Astrocyte of the cerebellum (primary cell): ENCODE results near the gene SF1.

ENCODE experiments used
- DNase-seq: peaks from one replicate; pipeline ENCODE4 v3.0.0-alpha.2; 2011; ENCODE audit warnings: low read depth
- H3K4me3 ChIP-seq: 2 replicates; pipeline ENCODE4 v1.5.1; 2011; ENCODE audit warnings: mild to moderate bottlenecking, low read depth, low read length, moderate library complexity
- in situ Hi-C: cut with HindIII; loops from 2 replicates; pipeline ENCODE4 v1.10.0; 2017; ENCODE audit warnings: low sequenced_read_pairs
- TF ChIP-seq, protein P1 (sequence below): IDR thresholded peaks from 2 replicates; pipeline ENCODE4 v1.5.1; 2012; ENCODE audit warnings: low read length, low read depth, moderate library complexity, mild to moderate bottlenecking; ENCODE audit errors: missing control alignments

The SF1 gene

DNA sequence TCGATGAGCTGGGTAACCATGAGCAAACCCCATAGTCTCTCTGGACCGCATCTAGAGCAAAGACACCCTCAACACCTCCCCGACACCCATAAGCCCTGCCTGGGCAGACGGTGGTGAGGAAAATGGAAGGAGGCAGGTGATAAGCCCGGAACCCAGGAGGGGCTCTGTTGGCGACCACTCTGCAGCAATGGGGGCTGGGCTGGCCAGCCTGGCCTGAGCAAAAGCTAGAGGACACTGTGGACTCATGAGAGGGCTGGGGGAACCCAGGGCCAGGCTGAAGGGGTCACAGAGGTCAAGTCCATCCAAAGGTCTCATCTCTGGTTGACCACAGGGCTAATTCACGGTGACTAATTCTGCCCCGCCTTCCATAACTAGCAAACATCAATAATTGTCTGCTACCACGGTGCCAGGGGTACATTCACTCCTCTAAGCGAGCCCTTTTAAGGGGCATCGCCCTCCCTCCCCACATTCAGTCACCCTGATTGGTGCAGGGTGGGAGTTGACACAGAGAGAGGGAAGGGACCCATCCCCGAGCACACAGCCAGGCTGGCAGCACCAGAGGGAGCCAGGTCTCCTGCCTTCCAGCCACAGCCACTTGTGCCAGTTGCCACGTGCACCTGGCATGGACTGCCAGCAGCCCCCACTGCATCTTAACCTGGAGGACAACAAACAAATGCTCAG lies 22.5 kb downstream of the SF1 start:
- no peak overlapping the region for H3K4me3 ChIP-seq
- in situ Hi-C loops = loop anchor here (25.0 kb wide), 1 partner anchor 106 kb away; no protein-coding TSS in a partner anchor
- no peak for DNase-seq
- TF ChIP-seq, protein P1, sequence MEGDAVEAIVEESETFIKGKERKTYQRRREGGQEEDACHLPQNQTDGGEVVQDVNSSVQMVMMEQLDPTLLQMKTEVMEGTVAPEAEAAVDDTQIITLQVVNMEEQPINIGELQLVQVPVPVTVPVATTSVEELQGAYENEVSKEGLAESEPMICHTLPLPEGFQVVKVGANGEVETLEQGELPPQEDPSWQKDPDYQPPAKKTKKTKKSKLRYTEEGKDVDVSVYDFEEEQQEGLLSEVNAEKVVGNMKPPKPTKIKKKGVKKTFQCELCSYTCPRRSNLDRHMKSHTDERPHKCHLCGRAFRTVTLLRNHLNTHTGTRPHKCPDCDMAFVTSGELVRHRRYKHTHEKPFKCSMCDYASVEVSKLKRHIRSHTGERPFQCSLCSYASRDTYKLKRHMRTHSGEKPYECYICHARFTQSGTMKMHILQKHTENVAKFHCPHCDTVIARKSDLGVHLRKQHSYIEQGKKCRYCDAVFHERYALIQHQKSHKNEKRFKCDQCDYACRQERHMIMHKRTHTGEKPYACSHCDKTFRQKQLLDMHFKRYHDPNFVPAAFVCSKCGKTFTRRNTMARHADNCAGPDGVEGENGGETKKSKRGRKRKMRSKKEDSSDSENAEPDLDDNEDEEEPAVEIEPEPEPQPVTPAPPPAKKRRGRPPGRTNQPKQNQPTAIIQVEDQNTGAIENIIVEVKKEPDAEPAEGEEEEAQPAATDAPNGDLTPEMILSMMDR = no peak

DNA sequence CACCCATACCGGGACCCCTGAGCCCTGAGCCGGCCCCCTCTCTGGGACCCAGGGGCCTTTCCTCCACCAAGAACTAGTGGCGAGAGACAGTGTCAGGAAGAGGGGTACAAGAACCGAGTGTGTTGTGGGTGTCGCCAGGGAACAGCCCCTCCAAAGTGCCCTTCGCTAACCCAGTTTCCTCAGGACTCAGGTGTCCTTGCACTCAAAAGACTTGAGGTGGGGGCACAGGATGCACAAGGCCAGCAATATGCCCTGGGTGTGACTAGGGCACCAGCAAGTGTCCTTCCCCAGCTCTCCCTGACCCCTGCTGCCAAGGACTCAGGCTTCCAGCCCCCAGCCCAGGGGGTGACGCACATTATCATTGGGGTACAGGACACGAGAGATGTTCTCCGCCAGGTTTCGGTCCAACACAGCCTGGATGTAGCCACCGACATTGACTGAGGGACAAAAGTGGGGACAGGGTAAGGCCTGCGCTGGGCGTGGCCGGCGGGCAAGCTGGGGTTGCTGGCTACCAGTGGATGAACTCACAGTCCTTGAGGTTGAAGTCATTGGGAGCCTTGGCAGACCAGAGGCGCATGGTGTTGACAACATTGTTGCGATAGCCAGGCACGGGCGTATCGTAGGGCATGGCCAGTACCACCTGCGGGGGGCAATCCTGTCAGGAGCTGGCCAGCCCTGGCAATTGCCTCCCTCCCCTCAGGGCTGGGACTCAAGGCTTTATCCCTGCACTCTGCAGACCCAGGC lies 23.3 kb downstream of the SF1 start:
- no peak for DNase-seq
- in situ Hi-C loops = loop anchor here (5.0 to 25.0 kb wide), 2 partner anchors 38 to 107 kb away; no protein-coding TSS in a partner anchor

DNA sequence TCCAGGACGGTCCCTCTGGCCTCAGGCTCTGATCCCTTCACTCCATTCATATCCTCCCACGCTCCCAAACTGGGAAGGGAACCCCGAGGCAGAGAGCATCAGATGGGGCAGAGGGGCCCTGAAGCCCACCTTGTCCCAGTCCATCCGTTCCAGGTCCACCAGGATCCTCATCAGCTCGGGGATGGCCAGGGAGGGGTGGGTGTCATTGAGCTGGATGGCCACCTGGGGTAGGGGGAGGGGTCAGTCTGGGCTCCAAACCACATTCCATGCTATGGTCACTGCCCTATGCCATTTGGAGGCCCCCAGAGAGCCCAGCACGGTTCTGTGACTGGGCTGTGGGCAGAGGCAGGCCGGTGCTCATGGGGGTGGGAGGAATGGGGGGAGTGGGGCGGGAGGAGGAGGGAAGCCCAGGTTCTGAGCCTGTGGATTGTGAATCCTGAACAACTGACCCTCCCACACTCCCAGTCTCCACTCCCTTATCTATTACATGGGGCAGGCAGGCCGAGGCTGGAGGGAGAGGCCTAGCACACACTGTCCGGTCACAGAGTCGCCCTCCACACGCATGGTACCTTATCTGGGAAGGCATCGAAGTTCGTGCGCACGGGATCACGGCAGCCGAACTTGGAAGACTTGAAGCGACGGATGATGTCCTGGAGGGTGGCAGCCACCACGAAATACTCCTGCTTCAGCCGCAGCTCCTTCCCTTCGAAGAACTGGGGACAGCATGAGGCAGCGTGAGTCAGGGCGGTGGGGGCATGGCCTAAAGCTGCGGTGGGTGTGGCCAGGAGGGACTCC lies 24.0 kb downstream of the SF1 start:
- TF ChIP-seq, protein P1 = no peak
- H3K4me3 ChIP-seq = no peak overlapping the region
- DNase-seq = no peak
- in situ Hi-C loops = loop anchor here (5.0 to 25.0 kb wide), 2 partner anchors 37 to 108 kb away; no protein-coding TSS in a partner anchor

More for the DNA sequence above, 23.3 kb downstream of the SF1 start:
- no peak overlapping the region for H3K4me3 ChIP-seq
- TF ChIP-seq, protein P1 = no peak

DNA sequence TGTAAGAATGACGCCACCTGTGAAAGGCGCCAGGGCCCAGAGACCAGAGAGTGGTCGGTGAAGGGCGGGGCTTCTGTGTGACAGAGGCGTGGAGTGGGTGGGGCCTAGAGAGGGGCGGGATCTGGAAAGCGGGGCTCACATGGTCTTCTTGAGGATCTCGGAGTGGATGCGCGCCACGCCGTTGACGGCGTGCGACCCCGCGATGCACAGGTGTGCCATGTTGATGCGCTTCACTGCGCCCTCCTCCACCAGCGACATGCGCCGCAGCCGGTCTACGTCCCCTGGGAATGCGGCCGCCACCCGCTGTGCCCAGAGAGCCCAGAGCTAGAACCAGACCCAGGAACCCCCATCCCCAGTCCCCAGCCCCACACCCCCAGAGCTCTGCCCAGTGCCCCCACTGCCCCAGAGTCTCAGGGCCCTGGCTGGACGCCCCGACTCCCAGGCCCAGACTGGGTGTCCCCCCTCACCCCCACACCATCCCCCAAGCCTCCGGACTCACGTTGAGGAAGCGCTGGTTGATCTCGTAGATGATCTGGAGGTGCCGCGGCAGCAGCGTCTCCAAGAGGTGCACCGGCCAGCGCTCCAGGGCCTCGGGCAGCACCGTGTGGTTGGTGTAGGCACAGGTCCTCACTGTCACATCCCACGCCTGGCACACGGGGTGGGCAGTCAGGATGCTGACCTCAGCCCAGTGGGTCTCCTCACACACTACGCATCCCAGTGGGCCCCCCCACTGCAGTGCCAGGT lies 24.8 kb downstream of the SF1 start:
- no peak for DNase-seq
- H3K4me3 ChIP-seq = no peak overlapping the region
- in situ Hi-C loops = loop anchor here (5.0 to 25.0 kb wide), 2 partner anchors 36 to 109 kb away; no protein-coding TSS in a partner anchor
- TF ChIP-seq, protein P1 = no peak

DNA sequence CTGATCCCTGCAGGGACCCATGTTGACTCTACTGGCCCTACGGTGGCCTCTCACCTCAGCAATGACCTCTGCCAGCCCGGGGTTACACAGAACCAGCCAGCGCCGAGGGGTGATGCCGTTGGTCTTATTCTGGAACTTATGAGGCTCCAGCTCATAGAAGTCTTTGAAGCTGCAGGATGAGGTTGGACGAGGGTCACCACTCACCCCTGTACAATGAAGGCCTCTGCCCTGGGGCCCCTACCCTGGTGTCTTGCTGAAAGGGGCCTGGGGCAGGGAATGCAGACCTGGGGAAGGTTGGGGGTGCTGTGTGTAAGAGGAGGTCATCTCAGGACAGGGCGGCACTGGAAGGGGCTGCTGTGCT lies 25.3 kb downstream of the SF1 start:
- TF ChIP-seq, protein P1 = no peak
- in situ Hi-C loops = loop anchor here (5.0 to 25.0 kb wide), 2 partner anchors 36 to 109 kb away; no protein-coding TSS in a partner anchor
- DNase-seq = no peak

More for the DNA sequence above, 25.3 kb downstream of the SF1 start:
- H3K4me3 ChIP-seq = no peak overlapping the region
